NCI-H345 treated with DMSO at 0.1 percent for 48 hours (cell line): ENCODE data around the gene VKORC1L1.
A peak's percentile ranks its signal among the peaks of the same experiment; 100 is the strongest.
"Not testable (repeated sequence)": the region's sequence is repeated elsewhere in the genome, so short reads cannot be mapped to it uniquely, and the experiment has no call there.

ENCODE experiments used
- DNase-seq: peaks from one replicate; lab custom pipeline; 2025; ENCODE audit not compliant: unreplicated experiment; lab: John Stamatoyannopoulos, UW

VKORC1L1 gene

GRCh38 chr7:65976659-65977196, 103.9 kb downstream of the VKORC1L1 start:
- DNase-seq: no peak

- no peak for DNase-seq
Measured at GRCh38 chr7:65978891-65979582, 106.2 kb downstream of the VKORC1L1 start.

- DNase-seq: no peak
Measured at GRCh38 chr7:65979583-65980477, 107.0 kb downstream of the VKORC1L1 start.

DNA sequence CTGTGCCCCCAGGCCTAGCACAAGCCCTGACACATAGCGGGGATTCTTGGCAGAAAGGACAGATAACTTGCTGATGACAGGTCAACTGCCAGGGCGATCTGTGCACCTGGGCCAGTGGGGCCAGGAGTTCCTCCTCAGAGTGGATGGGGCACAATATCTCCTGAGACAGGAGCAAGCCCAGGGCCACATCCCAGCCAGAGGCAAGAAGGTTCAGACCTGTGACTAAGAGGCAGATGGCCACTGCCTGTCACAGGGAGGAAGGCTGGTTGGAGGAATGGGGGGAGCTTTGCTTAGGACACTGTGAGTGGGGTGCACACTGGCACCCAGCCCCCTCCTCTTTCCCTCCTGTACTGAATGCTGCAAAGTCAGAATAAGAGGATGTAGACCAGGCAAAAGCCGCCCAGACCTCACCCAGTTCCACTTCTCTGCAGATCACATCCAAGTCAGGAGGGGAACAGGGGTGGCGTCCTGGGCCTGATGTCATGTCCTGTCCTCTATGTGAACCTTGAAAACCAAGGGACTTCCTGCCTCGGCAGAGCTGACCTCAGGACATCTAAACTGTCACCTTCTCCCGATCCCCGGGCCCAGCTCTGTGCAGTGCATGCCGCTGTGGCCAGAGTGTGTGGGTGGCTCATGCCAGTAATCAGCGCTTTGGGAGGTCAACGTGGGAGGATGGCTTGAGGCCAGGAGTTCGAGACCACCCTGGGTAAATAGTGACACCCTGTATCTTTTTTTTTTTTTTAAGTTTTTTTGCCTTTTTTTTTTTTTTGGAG, 107.8 kb downstream of the VKORC1L1 start:
- no peak for DNase-seq

GRCh38 chr7:65981965-65982792, 109.3 kb downstream of the VKORC1L1 start, which contains the start of gene GUSB:
Gene GUSB, minus strand, starts transcription at chr7:65982213. Its CDS starts 30 bp downstream, at chr7:65982183.
- peak; percentile 79 for DNase-seq

- no peak for DNase-seq
Measured at GRCh38 chr7:65983965-65984658, 111.2 kb downstream of the VKORC1L1 start.

- no peak for DNase-seq
Measured at GRCh38 chr7:65988084-65988483, 115.2 kb downstream of the VKORC1L1 start.

DNA sequence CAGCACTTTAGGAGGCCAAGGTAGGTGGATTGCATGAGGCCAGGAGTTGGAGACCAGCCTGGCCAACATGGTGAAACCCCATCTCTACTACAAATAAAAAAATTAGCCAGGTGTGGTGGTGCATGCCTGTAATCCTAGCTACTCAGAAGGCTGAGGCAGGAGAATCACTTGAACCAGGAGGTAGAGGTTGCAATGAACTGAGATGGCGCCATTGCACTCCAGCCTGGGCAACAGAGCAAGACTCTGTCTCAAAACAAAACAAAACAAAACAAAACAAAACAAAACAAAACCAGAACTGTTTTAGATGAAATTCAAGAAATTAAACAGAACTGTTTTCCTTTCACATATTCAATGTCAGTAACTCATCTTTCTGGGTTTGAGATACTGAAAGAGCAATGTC, 115.6 kb downstream of the VKORC1L1 start:
- not testable (repeated sequence) for DNase-seq

- no peak for DNase-seq
Measured at GRCh38 chr7:65989694-65990080, 116.8 kb downstream of the VKORC1L1 start.

GRCh38 chr7:65991829-65992228, 119.0 kb downstream of the VKORC1L1 start:
- DNase-seq: not testable (repeated sequence)

DNA sequence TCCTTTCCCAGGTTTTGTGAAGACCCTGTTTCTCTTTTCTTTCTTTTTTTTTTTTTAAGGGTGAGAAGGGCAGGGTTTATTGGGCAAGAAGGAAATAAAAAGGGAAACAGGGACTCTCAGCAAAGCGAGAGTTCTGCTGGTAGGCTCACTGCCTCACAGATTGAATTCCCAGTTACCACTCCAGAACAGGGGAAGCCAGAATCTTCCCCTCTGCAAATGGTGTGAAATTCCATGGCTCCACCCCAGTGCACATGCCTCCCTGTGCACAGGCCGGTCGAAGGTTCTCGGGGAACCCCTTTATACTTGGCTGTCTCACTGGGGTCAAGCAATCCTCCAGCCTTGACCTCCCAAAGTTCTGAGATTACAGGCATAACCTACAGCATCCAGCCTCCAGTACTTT, 119.7 kb downstream of the VKORC1L1 start:
- DNase-seq: no peak

GRCh38 chr7:65994984-65995383, 122.1 kb downstream of the VKORC1L1 start:
- not testable (repeated sequence) for DNase-seq

- not testable (repeated sequence) for DNase-seq
Measured at GRCh38 chr7:66000823-66001417, 128.0 kb downstream of the VKORC1L1 start.

DNA sequence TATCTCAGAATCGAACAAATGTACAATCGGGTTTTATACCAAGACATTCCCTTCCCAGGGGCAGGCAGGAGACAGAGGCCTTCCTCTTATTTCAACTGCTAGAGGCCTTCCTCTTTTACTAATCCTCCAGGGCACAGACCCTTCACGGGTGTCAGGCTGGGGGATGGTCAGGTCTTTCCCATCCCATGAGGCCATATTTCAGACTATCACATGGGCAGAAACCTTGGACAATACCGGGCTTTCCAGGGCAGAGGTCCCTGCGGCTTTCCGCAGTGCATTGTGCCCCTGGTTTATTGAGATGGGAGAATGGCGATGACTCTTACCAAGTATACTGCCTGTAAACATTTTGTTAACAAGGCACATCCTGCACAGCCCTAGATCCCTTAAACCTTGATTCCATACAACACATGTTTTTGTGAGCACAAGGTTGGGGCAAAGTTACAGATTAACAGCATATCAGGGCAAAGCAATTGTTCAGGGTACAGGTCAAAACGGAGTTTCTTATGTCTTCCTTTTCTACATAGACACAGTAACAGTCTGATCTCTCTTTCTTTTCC, 132.3 kb downstream of the VKORC1L1 start:
- not testable (repeated sequence) for DNase-seq

DNA sequence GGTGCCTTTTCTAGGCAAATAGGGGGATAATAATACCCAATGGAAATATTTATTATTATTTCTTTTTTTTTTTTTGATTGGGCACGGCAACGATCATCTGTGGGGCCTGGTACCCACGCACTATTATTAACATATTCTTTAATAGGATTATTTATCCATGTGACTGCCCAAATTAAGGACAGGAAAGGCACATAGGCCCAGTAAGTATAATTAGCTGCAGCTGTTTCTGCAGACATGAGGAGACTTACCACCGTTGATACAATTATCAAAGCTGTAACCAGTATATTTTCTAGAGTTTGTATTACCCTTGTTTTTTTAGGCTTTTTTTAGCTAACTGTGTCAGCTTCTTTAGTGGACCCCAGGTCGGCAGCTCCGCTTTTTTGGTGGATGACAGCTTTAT, 134.4 kb downstream of the VKORC1L1 start:
- DNase-seq: no peak
